ENCODE data around the gene DUSP19. TPM values are rescaled to one million over a fixed set of nuclear protein-coding genes. Genes with fewer than 3 reads are reported as not detected.

The DUSP19 gene
- total RNA-seq (2014; rRNA removed; shearing (Covaris generic)), result 0.68 and 1.5 TPM in 2 replicates

GRCh38 chr2:183078464-183079138 is at the start of gene DUSP19:
DUSP19 (plus strand) TSS chr2:183078747; CDS start chr2:183078934, 187 bp downstream.

GRCh38 chr2:183038341-183039300 is 39.9 kb upstream of the DUSP19 start, which contains the start of gene NCKAP1:
NCKAP1 (minus strand) TSS chr2:183038457; CDS start chr2:183038099, 358 bp downstream.

GRCh38 chr2:183124222-183124956 is 45.8 kb downstream of the DUSP19 start, which contains the start of gene NUP35:
NUP35 (plus strand) TSS chr2:183124443; CDS start chr2:183124458, 15 bp downstream.

Small RNAs within 50 kb of the gene (small RNA-seq; reads per million reads assigned to genes)
- not detected for gene RF00599

Other genes with a start within 250 kb of the DUSP19 start
- not detected in 2 replicates for gene FRZB, start 212.1 kb upstream of the DUSP19 start, total RNA-seq (2014; rRNA removed; shearing (Covaris generic))
- gene NCKAP1, start 40.3 kb upstream of the DUSP19 start, total RNA-seq (2014; rRNA removed; shearing (Covaris generic)), result 35.8 and 37.6 TPM in 2 replicates
- 12.6 and 13.7 TPM in 2 replicates for gene NUP35, start 45.7 kb downstream of the DUSP19 start, total RNA-seq (2014; rRNA removed; shearing (Covaris generic))